Measurements from ENCODE around the gene ZNF358.
A peak's percentile ranks its signal among the peaks of the same experiment; 100 is the strongest.
"Not testable (repeated sequence)": the region's sequence is repeated elsewhere in the genome, so short reads cannot be mapped to it uniquely, and the experiment has no call there.

The ZNF358 gene

GRCh38 chr19:7521551-7522071, 5.7 kb downstream of the ZNF358 start:
- no peak for DNase-seq

GRCh38 chr19:7522072-7522922, 6.4 kb downstream of the ZNF358 start, which contains the start of gene MCOLN1:
Gene MCOLN1 (plus strand): TSS chr19:7522624. CDS start chr19:7522751, 127 bp downstream.
- peak; percentile 99 to 100 (median 100) for DNase-seq

- peak; percentile 33 to 56 (median 50) for DNase-seq
Measured at GRCh38 chr19:7522923-7523667, 7.2 kb downstream of the ZNF358 start.

GRCh38 chr19:7524523-7524922, 8.6 kb downstream of the ZNF358 start:
- no peak for DNase-seq

- DNase-seq = peak; percentile 47 to 57 (median 48)
Measured at GRCh38 chr19:7524992-7525739, 9.3 kb downstream of the ZNF358 start.

- no peak for DNase-seq
Measured at GRCh38 chr19:7526059-7526929, 10.4 kb downstream of the ZNF358 start.

- peak; percentile 32 to 57 (median 34) for DNase-seq
Measured at GRCh38 chr19:7527516-7528191, 11.8 kb downstream of the ZNF358 start.

GRCh38 chr19:7528192-7528519, 12.3 kb downstream of the ZNF358 start:
- no peak for DNase-seq

- no peak for DNase-seq
Measured at GRCh38 chr19:7528522-7529245, 12.8 kb downstream of the ZNF358 start.

GRCh38 chr19:7529246-7529600, 13.3 kb downstream of the ZNF358 start:
- no peak for DNase-seq

- DNase-seq = no peak
Measured at GRCh38 chr19:7529610-7530490, 13.9 kb downstream of the ZNF358 start.

- DNase-seq = no peak
Measured at GRCh38 chr19:7533281-7533885, 17.5 kb downstream of the ZNF358 start.

- DNase-seq = peak; percentile 80 to 89 (median 82)
Measured at GRCh38 chr19:7533925-7534480, 18.1 kb downstream of the ZNF358 start.

GRCh38 chr19:7534531-7535046, 18.7 kb downstream of the ZNF358 start:
- DNase-seq = peak; percentile 49 to 73 (median 65)

- peak; percentile 94 to 97 (median 97) for DNase-seq
Measured at GRCh38 chr19:7535047-7535997, 19.4 kb downstream of the ZNF358 start, which contains the start of gene PNPLA6. Gene PNPLA6 (plus strand): TSS chr19:7535717. CDS start chr19:7535789, 72 bp downstream.

- peak in 1 of 3 donors; percentile 19 for DNase-seq
Measured at GRCh38 chr19:7535998-7536695, 20.2 kb downstream of the ZNF358 start.

GRCh38 chr19:7538990-7539389, 23.1 kb downstream of the ZNF358 start:
- not testable (repeated sequence) for DNase-seq

All from suppressor macrophage treated with lipopolysaccharide for 1 hour (primary cell).